Measurements from ENCODE around the gene CELA2B.
A peak's percentile ranks its signal among the peaks of the same experiment; 100 is the strongest.
"Not testable (repeated sequence)": the region's sequence is repeated elsewhere in the genome, so short reads cannot be mapped to it uniquely, and the experiment has no call there.

The CELA2B gene

DNA sequence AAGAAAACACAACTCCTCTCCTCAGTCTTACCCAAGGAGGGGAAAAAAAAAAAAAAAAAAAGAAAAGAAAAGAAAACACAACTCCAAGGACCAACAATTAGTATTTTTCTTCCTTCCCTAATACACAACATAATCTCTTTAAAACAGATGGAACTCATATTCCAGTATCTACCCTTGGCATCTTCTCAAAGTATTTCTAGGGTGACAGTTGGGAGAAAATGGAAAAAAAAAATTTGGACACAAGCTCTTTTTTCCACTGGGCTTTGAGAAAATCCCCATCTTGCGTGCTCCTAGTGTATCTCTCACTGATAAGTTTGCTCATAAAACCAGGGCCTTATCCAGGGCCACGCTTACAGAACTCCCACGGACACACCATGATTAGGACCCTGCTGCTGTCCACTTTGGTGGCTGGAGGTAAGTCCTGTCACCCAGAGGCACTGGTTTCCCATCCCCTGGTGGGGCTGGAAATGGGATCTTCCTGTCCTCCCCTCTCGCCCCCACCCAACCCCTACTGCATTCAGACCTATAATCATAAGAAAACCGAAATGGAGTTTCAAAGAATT is at the start of gene CELA2B:
Gene CELA2B, plus strand, starts transcription at position 353 of the 563 bp plus-strand sequence. Its CDS starts 22 bp downstream, at position 375.
- no peak within 1 kb of the TSS for H3K27ac ChIP-seq
- TF ChIP-seq CTCF (conservative IDR thresholded peaks at IDR 0.05), result no peak

GRCh38 chr1:15426492-15427279 is 49.2 kb upstream of the CELA2B start:
- no peak overlapping the region for H3K27ac ChIP-seq
- no peak for TF ChIP-seq CTCF (conservative IDR thresholded peaks at IDR 0.05)

DNA sequence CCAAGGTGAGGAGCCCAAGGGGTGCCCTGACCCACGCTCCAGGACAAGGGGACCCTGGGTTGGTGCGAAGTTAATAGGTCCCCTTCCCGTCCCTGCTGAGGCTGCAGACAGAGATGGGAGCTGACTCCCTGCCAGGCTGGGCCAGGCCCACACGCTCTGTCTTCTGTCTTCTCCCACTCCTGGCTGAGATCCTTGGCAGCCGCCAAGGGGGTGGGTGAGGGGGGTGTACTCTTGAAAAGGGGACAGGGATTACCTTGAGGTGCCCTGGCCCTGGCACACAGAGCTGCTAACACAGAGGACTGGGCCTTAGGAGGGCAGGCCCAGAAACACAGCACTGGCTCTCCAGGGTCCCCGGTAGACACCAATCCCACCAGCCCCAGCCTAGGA is 48.6 kb upstream of the CELA2B start:
- no peak for TF ChIP-seq CTCF (conservative IDR thresholded peaks at IDR 0.05)
- no peak overlapping the region for H3K27ac ChIP-seq

DNA sequence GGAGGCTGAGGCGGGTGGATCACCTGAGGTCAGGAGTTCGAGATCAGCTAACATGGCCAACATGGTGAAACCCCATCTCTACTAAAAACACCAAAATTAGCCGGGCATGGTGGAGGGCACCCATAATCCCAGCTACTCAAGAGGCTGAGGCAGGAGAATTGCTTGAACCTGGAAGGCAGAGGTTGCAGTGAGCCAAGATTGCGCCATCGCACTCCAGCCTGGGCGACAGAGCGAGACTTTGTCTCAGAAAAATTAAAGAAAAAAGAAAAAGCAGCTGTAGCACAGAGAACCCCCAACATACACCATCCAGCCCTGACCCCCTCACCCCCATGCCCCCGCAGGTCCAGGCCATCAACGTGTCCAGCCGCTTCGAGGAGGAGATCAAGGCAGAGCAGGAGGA is 47.7 kb upstream of the CELA2B start:
- H3K27ac ChIP-seq, result not testable (repeated sequence)

DNA sequence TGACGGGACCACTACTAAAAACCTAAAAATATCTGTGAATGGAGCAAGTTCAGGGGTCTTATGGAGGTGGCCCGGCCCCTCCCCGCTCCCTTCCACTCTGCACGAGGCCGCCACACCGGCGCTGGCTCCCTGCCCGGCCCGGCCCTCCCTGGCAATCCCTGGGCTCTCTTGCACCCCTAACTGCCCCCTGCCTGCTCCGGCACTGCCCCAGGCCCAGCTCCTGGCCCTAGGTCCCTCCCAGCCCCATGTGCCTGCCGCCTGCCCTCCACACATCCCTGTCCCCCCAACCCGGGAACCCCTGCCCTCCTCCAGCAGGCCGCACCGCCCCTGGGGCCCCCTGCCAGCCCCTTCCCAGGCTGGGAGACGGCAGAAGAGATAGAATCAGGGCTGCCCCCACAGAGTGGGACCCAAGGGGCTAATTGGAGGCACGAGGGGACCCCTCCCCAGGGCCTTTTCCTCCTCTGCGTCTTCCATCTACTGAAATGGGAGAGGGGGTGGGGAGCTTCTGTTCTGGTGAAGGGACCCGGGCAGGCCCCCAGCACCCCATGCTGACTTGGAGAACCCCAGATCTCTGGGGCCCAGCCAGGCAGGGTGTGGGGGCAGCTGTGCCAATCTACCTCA is 47.0 kb upstream of the CELA2B start:
- TF ChIP-seq CTCF (conservative IDR thresholded peaks at IDR 0.05), result no peak
- H3K27ac ChIP-seq, result no peak overlapping the region

- TF ChIP-seq CTCF (conservative IDR thresholded peaks at IDR 0.05), result no peak
Observed at GRCh38 chr1:15429701-15430149, 46.2 kb upstream of the CELA2B start.

GRCh38 chr1:15430787-15431570 is 44.9 kb upstream of the CELA2B start:
- no peak overlapping the region for H3K27ac ChIP-seq
- TF ChIP-seq CTCF (conservative IDR thresholded peaks at IDR 0.05), result peak; percentile 90

More at GRCh38 chr1:15429701-15430149, 46.2 kb upstream of the CELA2B start:
- no peak overlapping the region for H3K27ac ChIP-seq

Measured in VCaP (cell line).